Testis (tissue), 3 donors: ENCODE measurements around the gene ATP2A2. TPM values are rescaled to one million over a fixed set of nuclear protein-coding genes. Genes with fewer than 3 reads are reported as not detected.
A peak's percentile ranks its signal among the peaks of the same experiment; 100 is the strongest.
"Not testable (repeated sequence)": the region's sequence is repeated elsewhere in the genome, so short reads cannot be mapped to it uniquely, and the experiment has no call there.

ENCODE experiments used
- DNase-seq: peaks from one replicate; pipeline ENCODE4 v3.0.0-alpha.2; 2019
- H3K27ac ChIP-seq, 2 donors: fragments of 200-600 bp; sonication (generic); one replicate each; pipeline ENCODE4 v1.5.1; 2019
- H3K27me3 ChIP-seq: fragments of 200-600 bp; sonication (generic); one replicate; pipeline ENCODE4 v1.5.1; 2019
- H3K36me3 ChIP-seq: fragments of 200-600 bp; sonication (generic); one replicate; pipeline ENCODE4 v1.5.1; 2017; ENCODE audit warnings: low read depth; ENCODE audit errors: missing control alignments
- H3K4me1 ChIP-seq: fragments of 200-600 bp; sonication (generic); one replicate; pipeline ENCODE4 v1.5.1; 2019
- H3K4me3 ChIP-seq, 2 donors: fragments of 200-600 bp; sonication (generic); one replicate each; pipeline ENCODE4 v1.5.1; 2017 to 2019
- H3K9me3 ChIP-seq: fragments of 200-600 bp; sonication (generic); one replicate; pipeline ENCODE4 v1.5.1; 2017
- POLR2A ChIP-seq: fragments of 450-650 bp; IDR thresholded peaks from one replicate; pipeline ENCODE4 v1.6.1; 2017; ENCODE audit warnings: antibody characterized with exemption, mild to moderate bottlenecking, moderate library complexity
- WGBS, 2 donors: methylation state at CpG; one replicate each; pipeline ENCODE4 v1.1.5; 2018; 5-methylcytosine and 5-hydroxymethylcytosine counted together
- intact Hi-C: fragments of 100-400 bp; cut with DNase I; formaldehyde crosslinking; loops from one replicate; pipeline ENCODE4 v1.15.1; 2023; ENCODE audit warnings: low total_unique reads
- polyA plus RNA-seq: library from polyadenylated mRNA; stranded (reverse); fragments of 350-450 nt; fragmentation: Illumina TruSeq; extraction: RNeasy Lipid Tissue Mini Kit (QIAGEN cat#74804); gene quantifications from one replicate; pipeline ENCODE4 v1.2.3, GENCODE V29; 2014; ENCODE audit warnings: low read depth, low replicate concordance; ENCODE audit not compliant: insufficient read depth
- total RNA-seq, 2 donors: library from RNA; depleted of rRNA; stranded (reverse); fragments of >200 nt; gene quantifications; one replicate each; pipeline ENCODE4 v1.2.3, GENCODE V29; 2016
- TF ChIP-seq, protein P1 (sequence below), 3 experiments: fragments of 450-650 bp in 2 of 3; fragments of 200-600 bp in 1 of 3; sonication (generic) in 1 of 3; IDR thresholded peaks; one replicate each; pipeline ENCODE4 v1.5.1; 2016 to 2019; ENCODE audit warnings: antibody characterized with exemption in 3 of 3, mild to moderate bottlenecking in 2 of 3, moderate library complexity in 1 of 3

Gene ATP2A2
- total and polyA plus RNA-seq, 3 donors from 2014 or later, result 205 to 291 (median 226) TPM

DNA sequence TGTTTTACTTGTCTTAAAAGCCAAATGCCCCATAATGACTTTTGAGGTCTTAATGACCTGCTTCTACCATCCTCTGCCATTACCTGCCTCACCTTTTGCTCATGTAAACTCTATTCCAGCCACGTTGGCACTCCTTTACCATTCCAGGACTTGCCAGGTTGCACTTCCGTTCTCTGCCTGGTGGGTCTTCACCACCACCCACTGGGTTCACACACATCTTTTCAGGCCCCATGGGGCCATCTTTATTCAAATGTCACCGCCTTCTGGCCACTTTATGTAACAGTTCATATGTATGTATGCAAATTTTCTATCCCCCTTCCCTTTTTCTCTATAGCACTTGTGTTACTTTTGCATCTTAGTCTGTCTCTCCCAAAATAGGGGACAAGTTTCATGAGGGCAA, 57.7 kb downstream of the ATP2A2 start:
- DNase-seq, result no peak
- intact Hi-C loops, result no loop called here
- no peaks in the 10 kb centered on the region for H3K36me3 ChIP-seq
- no peaks in the 10 kb centered on the region for H3K9me3 ChIP-seq
- no peaks in the 10 kb centered on the region for H3K4me1 ChIP-seq
- no peaks in the 10 kb centered on the region for H3K27me3 ChIP-seq
- TF ChIP-seq, protein P1, sequence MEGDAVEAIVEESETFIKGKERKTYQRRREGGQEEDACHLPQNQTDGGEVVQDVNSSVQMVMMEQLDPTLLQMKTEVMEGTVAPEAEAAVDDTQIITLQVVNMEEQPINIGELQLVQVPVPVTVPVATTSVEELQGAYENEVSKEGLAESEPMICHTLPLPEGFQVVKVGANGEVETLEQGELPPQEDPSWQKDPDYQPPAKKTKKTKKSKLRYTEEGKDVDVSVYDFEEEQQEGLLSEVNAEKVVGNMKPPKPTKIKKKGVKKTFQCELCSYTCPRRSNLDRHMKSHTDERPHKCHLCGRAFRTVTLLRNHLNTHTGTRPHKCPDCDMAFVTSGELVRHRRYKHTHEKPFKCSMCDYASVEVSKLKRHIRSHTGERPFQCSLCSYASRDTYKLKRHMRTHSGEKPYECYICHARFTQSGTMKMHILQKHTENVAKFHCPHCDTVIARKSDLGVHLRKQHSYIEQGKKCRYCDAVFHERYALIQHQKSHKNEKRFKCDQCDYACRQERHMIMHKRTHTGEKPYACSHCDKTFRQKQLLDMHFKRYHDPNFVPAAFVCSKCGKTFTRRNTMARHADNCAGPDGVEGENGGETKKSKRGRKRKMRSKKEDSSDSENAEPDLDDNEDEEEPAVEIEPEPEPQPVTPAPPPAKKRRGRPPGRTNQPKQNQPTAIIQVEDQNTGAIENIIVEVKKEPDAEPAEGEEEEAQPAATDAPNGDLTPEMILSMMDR (IDR thresholded peaks at IDR 0.05), result peak in 1 of 3 experiments; percentile 11
- TF ChIP-seq POLR2A, result no peak
- WGBS, 2 donors, result 76 to 88% methylated on average over 3 of the region's 3 CpGs
- H3K27ac ChIP-seq, result no peak overlapping the region
- no peak overlapping the region for H3K4me3 ChIP-seq

DNA sequence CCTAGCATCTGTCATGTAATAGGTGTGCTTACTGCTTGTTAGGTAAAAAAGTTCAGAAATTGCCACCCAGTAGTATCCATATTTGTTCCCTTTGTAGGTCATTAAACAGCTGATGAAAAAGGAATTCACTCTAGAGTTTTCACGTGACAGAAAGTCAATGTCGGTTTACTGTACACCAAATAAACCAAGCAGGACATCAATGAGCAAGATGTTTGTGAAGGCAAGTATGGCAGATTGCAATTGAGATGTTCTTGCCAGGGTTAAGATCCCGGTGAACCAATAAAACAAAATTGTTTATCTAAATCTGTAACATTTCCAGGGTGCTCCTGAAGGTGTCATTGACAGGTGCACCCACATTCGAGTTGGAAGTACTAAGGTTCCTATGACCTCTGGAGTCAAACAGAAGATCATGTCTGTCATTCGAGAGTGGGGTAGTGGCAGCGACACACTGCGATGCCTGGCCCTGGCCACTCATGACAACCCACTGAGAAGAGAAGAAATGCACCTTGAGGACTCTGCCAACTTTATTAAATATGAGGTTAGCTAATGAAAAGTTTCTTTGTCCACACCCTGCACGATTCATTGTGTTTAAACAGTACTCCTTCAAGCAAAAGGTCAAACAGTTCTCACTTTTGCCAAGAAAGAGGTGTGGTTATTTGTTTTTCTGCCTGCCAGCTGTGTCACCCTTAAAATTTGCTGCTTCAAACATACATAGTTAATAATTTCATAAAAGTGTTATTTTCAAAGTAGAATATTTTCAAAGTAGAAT, 58.3 kb downstream of the ATP2A2 start:
- no peak for DNase-seq
- no peaks in the 10 kb centered on the region for H3K9me3 ChIP-seq
- H3K4me3 ChIP-seq, result no peak overlapping the region
- H3K27me3 ChIP-seq, result no peaks in the 10 kb centered on the region
- WGBS, 2 donors, result 70 to 71% methylated on average over 8 of the region's 8 CpGs
- TF ChIP-seq, protein P1 (IDR thresholded peaks at IDR 0.05), result no peak
- no peak for TF ChIP-seq POLR2A
- H3K27ac ChIP-seq, result no peak overlapping the region
- no peaks in the 10 kb centered on the region for H3K36me3 ChIP-seq
- no peaks in the 10 kb centered on the region for H3K4me1 ChIP-seq
- intact Hi-C loops, result no loop called here

DNA sequence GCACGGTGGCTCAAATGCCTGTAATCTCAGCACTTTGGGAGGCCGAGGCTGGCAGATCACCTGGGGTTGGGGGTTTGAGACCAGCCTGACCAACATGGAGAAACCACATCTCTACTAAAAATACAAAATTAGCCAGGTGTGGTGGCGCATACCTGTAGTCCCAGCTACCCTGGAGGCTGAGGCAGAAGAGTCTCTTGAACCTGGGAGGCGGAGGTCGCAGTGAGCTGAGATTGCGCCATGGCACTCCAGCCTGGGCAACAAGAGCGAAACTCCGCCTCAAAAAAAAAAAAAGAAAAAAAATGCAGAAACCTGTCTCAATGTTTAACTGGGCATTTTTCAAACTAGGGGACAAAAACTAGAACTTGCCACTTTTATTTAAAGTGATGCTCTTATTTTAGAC, 59.2 kb downstream of the ATP2A2 start:
- H3K27me3 ChIP-seq, H3K36me3 ChIP-seq, H3K4me1 ChIP-seq, intact Hi-C loops, H3K27ac ChIP-seq, H3K9me3 ChIP-seq, H3K4me3 ChIP-seq, DNase-seq: not testable (repeated sequence)
- 92 to 94% methylated on average over 8 of the region's 8 CpGs for WGBS, 2 donors

DNA sequence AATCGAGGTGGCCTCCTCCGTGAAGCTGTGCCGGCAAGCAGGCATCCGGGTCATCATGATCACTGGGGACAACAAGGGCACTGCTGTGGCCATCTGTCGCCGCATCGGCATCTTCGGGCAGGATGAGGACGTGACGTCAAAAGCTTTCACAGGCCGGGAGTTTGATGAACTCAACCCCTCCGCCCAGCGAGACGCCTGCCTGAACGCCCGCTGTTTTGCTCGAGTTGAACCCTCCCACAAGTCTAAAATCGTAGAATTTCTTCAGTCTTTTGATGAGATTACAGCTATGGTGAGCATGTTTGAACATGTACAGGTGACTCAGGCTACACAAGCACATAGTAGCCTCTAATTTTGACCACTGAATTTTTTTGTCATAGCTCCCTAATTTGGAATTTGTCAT, 59.7 kb downstream of the ATP2A2 start:
- H3K4me1 ChIP-seq, result no peaks in the 10 kb centered on the region
- H3K4me3 ChIP-seq, result no peak overlapping the region
- no peaks in the 10 kb centered on the region for H3K9me3 ChIP-seq
- WGBS, 2 donors, result 89 to 90% methylated on average over 18 of the region's 18 CpGs
- intact Hi-C loops, result no loop called here
- H3K36me3 ChIP-seq, result no peaks in the 10 kb centered on the region
- no peak for DNase-seq
- no peak for TF ChIP-seq POLR2A
- TF ChIP-seq, protein P1 (IDR thresholded peaks at IDR 0.05), result no peak
- H3K27ac ChIP-seq, result no peak overlapping the region
- no peaks in the 10 kb centered on the region for H3K27me3 ChIP-seq

DNA sequence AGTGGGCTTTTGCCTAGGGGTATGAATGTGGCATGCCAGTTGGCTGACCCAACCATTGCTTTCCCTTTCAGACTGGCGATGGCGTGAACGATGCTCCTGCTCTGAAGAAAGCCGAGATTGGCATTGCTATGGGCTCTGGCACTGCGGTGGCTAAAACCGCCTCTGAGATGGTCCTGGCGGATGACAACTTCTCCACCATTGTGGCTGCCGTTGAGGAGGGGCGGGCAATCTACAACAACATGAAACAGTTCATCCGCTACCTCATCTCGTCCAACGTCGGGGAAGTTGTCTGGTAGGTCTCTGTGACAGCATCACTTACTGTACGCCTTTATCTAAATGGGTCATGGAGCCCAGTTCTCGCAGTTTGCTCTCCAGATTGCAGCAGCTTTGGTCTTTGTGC, 61.1 kb downstream of the ATP2A2 start:
- 89 to 96% methylated on average over 14 to 15 of the region's 15 CpGs for WGBS, 2 donors
- no peaks in the 10 kb centered on the region for H3K36me3 ChIP-seq
- no peak overlapping the region for H3K4me3 ChIP-seq
- no peaks in the 10 kb centered on the region for H3K4me1 ChIP-seq
- H3K9me3 ChIP-seq, result no peaks in the 10 kb centered on the region
- H3K27me3 ChIP-seq, result no peaks in the 10 kb centered on the region
- TF ChIP-seq, protein P1 (IDR thresholded peaks at IDR 0.05), result no peak
- no peak for TF ChIP-seq POLR2A
- intact Hi-C loops, result no loop called here
- no peak overlapping the region for H3K27ac ChIP-seq
- no peak for DNase-seq
